ENCODE data around the gene FSTL4.

Gene FSTL4

GRCh38 chr5:133423618-133424282 lies 188.6 kb downstream of the FSTL4 start:
- peaks cover 5% of the 10 kb centered on the region for H3K27me3 ChIP-seq (ENCODE audit: insufficient read depth, low read length, poor library complexity)
- no peaks in the 10 kb centered on the region for H3K79me2 ChIP-seq (ENCODE audit: insufficient read depth, low read length)
- H3K9ac ChIP-seq (ENCODE audit: low read depth, low read length) = no peak overlapping the region
- no peak overlapping the region for H3K4me3 ChIP-seq (ENCODE audit: low read depth in 1 of 2, low read length in 2 of 2)
- peak; percentile 96 for TF ChIP-seq CTCF (IDR thresholded peaks at IDR 0.05; ENCODE audit: borderline replicate concordance, extremely low read depth, low read length, poor library complexity, severe bottlenecking)
- TF ChIP-seq EZH2 (IDR thresholded peaks at IDR 0.05; ENCODE audit: borderline replicate concordance, low read depth, low read length, severe bottlenecking) = no peak
- ATAC-seq (ENCODE audit: insufficient read depth, low read depth) (peak; percentile 94), DNase-seq (peak; percentile 72)
- peaks cover 4% of the 10 kb centered on the region; the same call in 1 of the 2 replicates for H4K20me1 ChIP-seq (ENCODE audit: insufficient read depth, low read length)
- H3K4me1 ChIP-seq (ENCODE audit: insufficient read depth, low read length) = peaks cover 8% of the 10 kb centered on the region
- H2AFZ ChIP-seq (ENCODE audit: low read depth, low read length) = no peak overlapping the region
- no peak overlapping the region for H3K27ac ChIP-seq (ENCODE audit: low read length)
- H3K4me2 ChIP-seq (ENCODE audit: insufficient read depth, low read length) = no peak overlapping the region
- H3K36me3 ChIP-seq (ENCODE audit: insufficient read depth, low read length) = no peaks in the 10 kb centered on the region
- no peaks in the 10 kb centered on the region for H3K9me3 ChIP-seq (ENCODE audit: insufficient read depth, low read length, severe bottlenecking)

DNA sequence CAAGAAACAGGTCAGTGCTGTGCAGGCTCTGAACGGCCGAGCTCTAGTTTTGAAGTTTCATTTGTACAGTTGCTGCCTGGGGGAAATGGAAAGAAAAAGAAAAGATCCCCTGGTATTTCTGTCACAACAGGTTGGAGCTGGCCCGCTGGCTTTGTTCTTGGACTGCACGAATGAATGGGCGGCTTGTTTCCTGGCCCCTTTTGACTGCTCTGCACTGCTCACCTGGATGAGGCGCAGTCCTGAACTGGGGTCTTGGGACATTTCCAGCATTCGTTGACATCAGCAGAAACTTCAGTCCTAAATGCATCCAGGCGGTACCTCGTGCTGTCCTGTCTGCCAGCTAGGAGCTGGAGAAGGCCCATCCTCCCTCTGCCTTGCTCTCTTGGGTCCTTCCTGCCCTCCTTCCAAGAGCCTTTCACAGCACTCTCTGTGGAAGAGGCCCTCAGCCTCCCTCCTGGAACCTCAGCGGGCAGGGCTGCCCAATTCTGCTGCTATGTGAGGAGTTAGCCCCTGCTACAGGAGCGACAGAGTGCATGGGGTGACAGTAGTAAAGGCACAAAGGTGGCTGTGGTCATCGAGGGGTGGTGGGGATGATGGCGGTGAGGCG lies 189.2 kb downstream of the FSTL4 start:
- no peak overlapping the region for H3K4me2 ChIP-seq (ENCODE audit: insufficient read depth, low read length)
- DNase-seq = no peak

DNA sequence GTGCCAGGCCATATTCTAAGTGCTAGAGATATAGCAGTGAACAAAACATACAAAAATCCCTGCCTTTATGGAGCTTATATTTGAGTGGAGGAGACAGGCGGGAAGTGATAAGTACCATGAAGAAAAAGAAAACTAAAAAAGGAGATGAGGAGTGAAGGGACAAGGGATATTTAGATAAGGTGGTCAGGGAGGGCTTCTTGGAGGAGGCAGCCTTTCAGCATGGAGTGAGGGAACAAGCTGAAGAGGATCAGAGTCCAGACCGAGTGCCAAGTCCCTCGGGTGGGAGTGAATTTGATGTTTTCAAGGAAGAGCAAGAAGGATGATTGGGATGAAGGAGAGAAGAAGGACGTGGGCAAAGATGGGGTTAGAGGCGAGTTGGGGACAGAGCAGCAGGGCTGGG lies 190.5 kb downstream of the FSTL4 start:
- Histone ChIP-seq H4K20me1 (ENCODE audit: insufficient read depth, low read length) (no peaks in the 10 kb centered on the region), H3K79me2 (ENCODE audit: insufficient read depth, low read length) (no peaks in the 10 kb centered on the region), H3K36me3 (ENCODE audit: insufficient read depth, low read length) (no peaks in the 10 kb centered on the region), H3K4me2 (ENCODE audit: insufficient read depth, low read length) (no peak overlapping the region), H3K9me3 (ENCODE audit: insufficient read depth, low read length, severe bottlenecking) (no peaks in the 10 kb centered on the region), H2AFZ (ENCODE audit: low read depth, low read length) (no peak overlapping the region), H3K9ac (ENCODE audit: low read depth, low read length) (no peak overlapping the region), H3K4me3 (ENCODE audit: low read depth in 1 of 2, low read length in 2 of 2) (no peak overlapping the region), H3K27me3 (ENCODE audit: insufficient read depth, low read length, poor library complexity) (no peaks in the 10 kb centered on the region), H3K27ac (ENCODE audit: low read length) (no peak overlapping the region), H3K4me1 (ENCODE audit: insufficient read depth, low read length) (peaks cover 8% of the 10 kb centered on the region)
- ATAC-seq (ENCODE audit: insufficient read depth, low read depth) (no peak), DNase-seq (no peak)
- no peak for TF ChIP-seq EZH2 (IDR thresholded peaks at IDR 0.05; ENCODE audit: borderline replicate concordance, low read depth, low read length, severe bottlenecking)
- TF ChIP-seq CTCF (IDR thresholded peaks at IDR 0.05; ENCODE audit: borderline replicate concordance, extremely low read depth, low read length, poor library complexity, severe bottlenecking) = no peak

More for the DNA sequence above, 189.2 kb downstream of the FSTL4 start:
- Histone ChIP-seq H3K4me1 (ENCODE audit: insufficient read depth, low read length) (peaks cover 8% of the 10 kb centered on the region), H3K36me3 (ENCODE audit: insufficient read depth, low read length) (no peaks in the 10 kb centered on the region), H4K20me1 (ENCODE audit: insufficient read depth, low read length) (no peaks in the 10 kb centered on the region), H3K27me3 (ENCODE audit: insufficient read depth, low read length, poor library complexity) (peaks cover 1% of the 10 kb centered on the region), H3K4me3 (ENCODE audit: low read depth in 1 of 2, low read length in 2 of 2) (no peak overlapping the region), H3K9ac (ENCODE audit: low read depth, low read length) (no peak overlapping the region), H3K79me2 (ENCODE audit: insufficient read depth, low read length) (no peaks in the 10 kb centered on the region), H2AFZ (ENCODE audit: low read depth, low read length) (no peak overlapping the region), H3K27ac (ENCODE audit: low read length) (no peak overlapping the region), H3K9me3 (ENCODE audit: insufficient read depth, low read length, severe bottlenecking) (no peaks in the 10 kb centered on the region)
- ATAC-seq (ENCODE audit: insufficient read depth, low read depth) = no peak
- TF ChIP-seq EZH2 (IDR thresholded peaks at IDR 0.05; ENCODE audit: borderline replicate concordance, low read depth, low read length, severe bottlenecking) (no peak), CTCF (IDR thresholded peaks at IDR 0.05; ENCODE audit: borderline replicate concordance, extremely low read depth, low read length, poor library complexity, severe bottlenecking) (no peak)
